Measurements from ENCODE around the gene KCNIP4. TPM values are rescaled to one million over a fixed set of nuclear protein-coding genes. Genes with fewer than 3 reads are reported as not detected.

Gene KCNIP4
- total RNA-seq, 3 donors from 2014 or later, result 0.96 to 11.3 (median 2.4) TPM

- intact Hi-C loops (cut with DNase I, micrococcal nuclease), result no loop called here
- DNase-seq, result no peak
- Histone ChIP-seq H3K4me3 (no peak overlapping the region), H3K9me3 (no peaks in the 10 kb centered on the region), H3K36me3 (ENCODE audit: low read depth) (no peaks in the 10 kb centered on the region), H3K4me1 (ENCODE audit: low read depth) (no peaks in the 10 kb centered on the region)
- no peak for ATAC-seq
- no peak for TF ChIP-seq CTCF (IDR thresholded peaks at IDR 0.05)
Measured at GRCh38 chr4:21827575-21827974, 121.0 kb downstream of the KCNIP4 start.

GRCh38 chr4:21826071-21826470 is 122.5 kb downstream of the KCNIP4 start:
- no peak for ATAC-seq
- no peak for TF ChIP-seq CTCF (IDR thresholded peaks at IDR 0.05)
- Histone ChIP-seq H3K9me3 (no peaks in the 10 kb centered on the region), H3K4me3 (no peak overlapping the region), H3K4me1 (ENCODE audit: low read depth) (no peaks in the 10 kb centered on the region), H3K36me3 (ENCODE audit: low read depth) (no peaks in the 10 kb centered on the region)
- no peak for DNase-seq
- intact Hi-C loops (cut with DNase I, micrococcal nuclease), result no loop called here

- H3K9me3 ChIP-seq, result peaks cover 8% of the 10 kb centered on the region
- ATAC-seq, result no peak
- intact Hi-C loops (cut with DNase I, micrococcal nuclease), result no loop called here
- no peak for TF ChIP-seq CTCF (IDR thresholded peaks at IDR 0.05)
- no peaks in the 10 kb centered on the region for H3K36me3 ChIP-seq (ENCODE audit: low read depth)
- no peak overlapping the region for H3K4me3 ChIP-seq
- DNase-seq, result no peak
- no peaks in the 10 kb centered on the region for H3K4me1 ChIP-seq (ENCODE audit: low read depth)
Measured at GRCh38 chr4:21819086-21819485, 129.5 kb downstream of the KCNIP4 start.

- DNase-seq (no peak), ATAC-seq (no peak)
- intact Hi-C loops (cut with DNase I, micrococcal nuclease), result no loop called here
- H3K4me3 ChIP-seq, result no peak overlapping the region
- no peaks in the 10 kb centered on the region for H3K36me3 ChIP-seq (ENCODE audit: low read depth)
- peaks cover 8% of the 10 kb centered on the region for H3K9me3 ChIP-seq
- H3K4me1 ChIP-seq (ENCODE audit: low read depth), result no peaks in the 10 kb centered on the region
- no peak for TF ChIP-seq CTCF (IDR thresholded peaks at IDR 0.05)
Measured at GRCh38 chr4:21815651-21816377, 132.8 kb downstream of the KCNIP4 start.

GRCh38 chr4:21811565-21811964 is 137.0 kb downstream of the KCNIP4 start:
- no peak for ATAC-seq
- no peaks in the 10 kb centered on the region for H3K9me3 ChIP-seq
- intact Hi-C loops (cut with DNase I, micrococcal nuclease), result no loop called here
- no peak for DNase-seq
- TF ChIP-seq CTCF (IDR thresholded peaks at IDR 0.05), result no peak
- H3K36me3 ChIP-seq (ENCODE audit: low read depth), result no peaks in the 10 kb centered on the region
- H3K4me3 ChIP-seq, result no peak overlapping the region
- H3K4me1 ChIP-seq (ENCODE audit: low read depth), result no peaks in the 10 kb centered on the region

GRCh38 chr4:21806991-21807390 is 141.6 kb downstream of the KCNIP4 start:
- Histone ChIP-seq H3K4me3 (no peak overlapping the region), H3K9me3 (no peaks in the 10 kb centered on the region), H3K4me1 (ENCODE audit: low read depth) (no peaks in the 10 kb centered on the region), H3K36me3 (ENCODE audit: low read depth) (no peaks in the 10 kb centered on the region)
- no peak for TF ChIP-seq CTCF (IDR thresholded peaks at IDR 0.05)
- no peak for DNase-seq
- ATAC-seq, result no peak
- intact Hi-C loops (cut with DNase I, micrococcal nuclease), result no loop called here
